Duodenal mucosa (tissue), 2 donors: Measurements from ENCODE around the gene JAK3.
"Not testable (repeated sequence)": the region's sequence is repeated elsewhere in the genome, so short reads cannot be mapped to it uniquely, and the experiment has no call there.

ENCODE experiments used
- H3K27ac ChIP-seq: one replicate; pipeline ENCODE4 v1.7.0; 2013; ENCODE audit warnings: low read depth, low read length
- H3K27me3 ChIP-seq, 2 donors: one replicate each; pipeline ENCODE4 v1.7.0; 2013; ENCODE audit warnings: low read length in 2 of 2, control low read depth in 1 of 2; ENCODE audit not compliant: insufficient read depth in 2 of 2, control insufficient read depth in 1 of 2
- H3K36me3 ChIP-seq, 2 donors: one replicate each; pipeline ENCODE4 v1.7.0; 2013; ENCODE audit warnings: low read length in 2 of 2, control low read depth in 1 of 2; ENCODE audit not compliant: insufficient read depth in 2 of 2, control insufficient read depth in 1 of 2
- H3K4me1 ChIP-seq, 2 donors: one replicate each; pipeline ENCODE4 v1.7.0; 2013; ENCODE audit warnings: low read length in 2 of 2, control low read depth in 1 of 2; ENCODE audit not compliant: insufficient read depth in 2 of 2, control insufficient read depth in 1 of 2
- H3K4me3 ChIP-seq, 2 donors: one replicate each; pipeline ENCODE4 v1.7.0; 2013; ENCODE audit warnings: low read length in 2 of 2, low read depth in 1 of 2
- H3K9ac ChIP-seq, 2 donors: one replicate each; pipeline ENCODE4 v1.7.0; 2013; ENCODE audit warnings: low read length in 2 of 2, low read depth in 1 of 2
- H3K9me3 ChIP-seq, 2 donors: one replicate each; pipeline ENCODE4 v1.7.0; 2013; ENCODE audit warnings: low read length in 2 of 2, control low read depth in 1 of 2; ENCODE audit not compliant: control insufficient read depth in 1 of 2

Gene JAK3

DNA sequence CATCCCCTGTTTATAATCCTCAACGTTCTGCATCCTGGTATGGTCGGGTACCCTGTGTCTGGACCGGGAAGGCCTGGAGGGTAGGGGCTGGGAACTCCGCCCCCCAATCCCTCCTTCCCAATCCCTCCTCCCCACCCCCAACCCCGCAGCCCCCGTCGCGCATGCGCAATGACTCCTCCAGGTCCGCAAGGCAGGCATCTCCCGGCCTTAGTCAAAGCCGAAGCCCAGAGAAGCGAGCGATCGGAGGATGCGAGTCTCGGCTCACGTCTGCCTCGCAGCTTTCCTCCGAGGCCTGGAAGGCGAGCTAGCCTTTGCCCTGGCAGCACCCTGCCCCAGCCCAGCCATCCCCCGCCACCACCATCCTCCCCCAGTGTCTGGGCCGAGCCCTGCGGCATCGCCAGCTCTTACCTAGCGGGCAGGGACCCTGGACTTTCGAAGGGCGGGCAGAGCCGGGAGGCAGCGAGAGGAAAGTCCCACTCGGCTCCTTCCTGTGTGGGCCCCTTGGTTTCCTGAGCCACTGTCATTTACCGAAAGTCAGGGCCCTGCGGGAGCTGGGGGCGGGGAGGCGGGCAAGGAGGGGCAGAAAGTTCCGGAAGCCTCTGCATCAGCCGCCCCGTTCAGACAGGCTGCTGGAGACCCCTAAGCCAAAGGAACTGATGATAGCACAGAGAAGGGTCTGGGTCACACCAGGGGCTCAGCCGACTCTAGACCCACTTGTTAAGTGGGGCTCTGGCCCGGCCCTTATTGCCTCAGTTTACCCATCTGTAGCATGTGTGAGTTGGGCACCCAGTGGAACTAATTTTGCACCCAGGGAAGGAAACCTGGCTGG is at the start of gene JAK3:
JAK3 (minus strand) TSS at position 445 of the 829 bp plus-strand sequence. CDS start 3,565 bp downstream, outside the sequence.
- Histone ChIP-seq H3K9ac (peak within 1 kb of the TSS; percentile 25 to 37), H3K36me3 (no peaks in the 10 kb centered on the region), H3K27ac (peak within 1 kb of the TSS; percentile 75), H3K27me3 (peaks cover 0 to 3% of the 10 kb centered on the region in 2 donors), H3K9me3 (no peaks in the 10 kb centered on the region), H3K4me1 (peaks cover 7 to 10% of the 10 kb centered on the region in 2 donors), H3K4me3 (peak within 1 kb of the TSS; percentile 52 to 61)

DNA sequence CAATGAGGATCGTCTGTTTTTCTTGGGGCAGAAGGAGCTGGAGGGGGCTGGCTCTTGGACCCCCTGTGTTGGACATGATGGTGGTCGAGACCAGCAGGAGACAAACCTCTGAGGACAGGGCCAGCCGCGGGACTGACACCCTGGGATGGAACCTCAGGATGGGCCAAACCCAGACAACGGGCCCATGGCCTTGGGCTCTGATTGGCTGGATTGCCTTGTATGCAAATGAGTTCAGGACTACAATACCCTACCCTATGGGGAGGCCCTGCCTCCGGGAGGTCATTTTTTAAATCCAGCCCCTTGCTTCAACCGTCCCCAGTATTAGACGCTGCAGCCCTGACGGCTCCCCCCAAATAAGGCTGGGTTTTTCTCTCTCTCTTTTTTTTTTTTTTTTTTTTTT is 46.0 kb upstream of the JAK3 start:
- Histone ChIP-seq H3K36me3 (no peaks in the 10 kb centered on the region), H3K27ac (no peak overlapping the region), H3K27me3 (no peaks in the 10 kb centered on the region), H3K4me3 (no peak overlapping the region), H3K9me3 (no peaks in the 10 kb centered on the region), H3K9ac (no peak overlapping the region), H3K4me1 (no peaks in the 10 kb centered on the region)

GRCh38 chr19:17889609-17890214 is 41.9 kb upstream of the JAK3 start:
- no peaks in the 10 kb centered on the region for H3K4me1 ChIP-seq
- H3K4me3 ChIP-seq = no peak overlapping the region
- H3K36me3 ChIP-seq = no peaks in the 10 kb centered on the region
- H3K9me3 ChIP-seq = no peaks in the 10 kb centered on the region
- H3K9ac ChIP-seq = no peak overlapping the region
- no peaks in the 10 kb centered on the region for H3K27me3 ChIP-seq
- H3K27ac ChIP-seq = no peak overlapping the region

DNA sequence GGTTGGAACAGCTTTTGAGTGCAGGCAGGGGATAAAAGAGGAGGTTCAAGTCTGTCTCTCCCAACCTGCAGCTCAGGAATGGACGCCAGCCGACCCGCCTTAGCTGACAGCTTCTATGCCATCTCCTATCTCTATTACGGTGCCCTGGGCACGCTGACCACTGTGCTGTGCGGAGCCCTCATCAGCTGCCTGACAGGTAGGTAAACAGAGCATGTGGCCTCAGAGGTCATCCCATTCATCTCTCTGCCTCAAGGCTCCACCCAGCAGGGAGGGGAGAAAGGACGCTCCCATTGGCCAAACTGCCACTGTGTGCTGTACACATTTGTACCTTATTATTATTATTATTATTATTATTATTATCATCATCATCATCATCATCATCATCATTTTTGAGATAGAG is 40.5 kb upstream of the JAK3 start:
- no peak overlapping the region for H3K4me3 ChIP-seq
- H3K36me3 ChIP-seq = no peaks in the 10 kb centered on the region
- H3K9me3 ChIP-seq = no peaks in the 10 kb centered on the region
- no peaks in the 10 kb centered on the region for H3K4me1 ChIP-seq
- H3K27me3 ChIP-seq = no peaks in the 10 kb centered on the region
- no peak overlapping the region for H3K27ac ChIP-seq
- H3K9ac ChIP-seq = no peak overlapping the region

DNA sequence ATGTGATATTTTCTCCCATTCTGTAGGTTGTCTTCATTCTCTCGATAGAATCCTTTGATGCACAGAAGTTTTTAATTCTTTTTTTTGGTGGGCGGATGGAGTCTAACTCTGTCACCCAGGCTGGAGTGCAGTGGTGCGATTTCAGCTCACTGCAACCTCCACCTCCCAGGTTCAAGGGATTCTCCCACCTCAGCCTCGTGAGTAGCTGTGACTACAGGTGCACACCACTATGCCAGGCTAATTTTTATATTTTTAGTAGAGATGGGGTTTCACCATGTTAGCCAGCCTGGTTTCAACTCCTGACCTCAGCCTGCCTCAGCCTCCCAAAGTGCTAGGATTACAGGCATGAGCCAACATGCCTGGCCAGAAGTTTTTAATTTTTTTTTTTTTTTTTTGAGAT is 39.4 kb upstream of the JAK3 start:
- H3K9me3 ChIP-seq, H3K27ac ChIP-seq, H3K4me3 ChIP-seq, H3K9ac ChIP-seq, H3K4me1 ChIP-seq, H3K36me3 ChIP-seq, H3K27me3 ChIP-seq: not testable (repeated sequence)

DNA sequence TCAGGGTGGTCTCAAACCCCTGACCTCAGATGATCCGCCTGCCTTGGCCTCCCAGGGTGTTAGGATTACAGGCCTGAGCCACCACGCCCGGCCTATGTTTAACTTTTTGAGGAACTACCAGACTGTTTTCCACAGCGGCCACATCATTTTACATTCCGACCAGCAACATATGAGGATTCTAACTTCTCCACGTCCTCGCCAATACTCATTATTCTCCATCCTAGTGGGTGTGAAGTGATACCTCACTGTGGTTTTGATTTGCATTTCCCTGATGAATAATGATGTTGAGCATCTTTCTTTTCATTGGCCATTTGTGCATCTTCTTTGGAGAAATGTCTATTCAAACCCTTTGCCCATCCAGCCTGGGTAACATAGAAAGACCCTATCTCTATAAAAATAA is 38.7 kb upstream of the JAK3 start:
- Histone ChIP-seq H3K27me3 (no peaks in the 10 kb centered on the region), H3K4me1 (no peaks in the 10 kb centered on the region), H3K9ac (no peak overlapping the region), H3K4me3 (no peak overlapping the region), H3K27ac (no peak overlapping the region), H3K9me3 (no peaks in the 10 kb centered on the region), H3K36me3 (no peaks in the 10 kb centered on the region)

DNA sequence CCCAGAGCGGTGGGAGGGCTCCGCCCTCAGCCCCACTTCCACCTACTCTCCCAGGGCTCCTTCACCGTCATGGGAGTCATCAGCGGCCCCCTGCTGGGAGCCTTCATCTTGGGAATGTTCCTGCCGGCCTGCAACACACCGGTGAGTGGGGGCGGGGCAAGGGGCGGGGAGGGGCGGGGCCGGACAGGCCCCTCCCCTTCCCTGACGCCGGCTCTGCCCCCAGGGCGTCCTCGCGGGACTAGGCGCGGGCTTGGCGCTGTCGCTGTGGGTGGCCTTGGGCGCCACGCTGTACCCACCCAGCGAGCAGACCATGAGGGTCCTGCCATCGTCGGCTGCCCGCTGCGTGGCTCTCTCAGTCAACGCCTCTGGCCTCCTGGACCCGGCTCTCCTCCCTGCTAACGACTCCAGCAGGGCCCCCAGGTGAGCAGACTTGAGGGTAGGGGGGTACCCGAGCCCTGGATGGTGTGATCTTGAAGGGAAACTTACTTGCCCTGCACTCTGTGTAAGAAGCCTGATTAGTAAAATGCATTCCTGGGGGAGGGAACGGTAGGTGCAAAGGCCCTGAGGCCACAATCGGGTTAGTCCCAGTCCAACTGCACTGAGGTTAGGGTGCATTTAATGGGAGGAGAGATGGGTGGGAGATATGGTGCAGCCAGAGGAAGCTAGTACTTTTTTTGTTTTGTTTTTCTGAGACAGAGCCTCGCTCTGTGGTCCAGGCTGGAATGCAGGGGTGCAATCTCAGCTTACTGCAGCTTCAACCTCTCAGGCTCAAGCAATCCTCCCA is 36.0 kb upstream of the JAK3 start:
- no peaks in the 10 kb centered on the region for H3K27me3 ChIP-seq
- H3K4me3 ChIP-seq = no peak overlapping the region
- no peaks in the 10 kb centered on the region for H3K4me1 ChIP-seq
- H3K9ac ChIP-seq = no peak overlapping the region
- no peaks in the 10 kb centered on the region for H3K36me3 ChIP-seq
- H3K9me3 ChIP-seq = no peaks in the 10 kb centered on the region
- no peak overlapping the region for H3K27ac ChIP-seq

- Histone ChIP-seq H3K9ac (no peak overlapping the region), H3K27ac (no peak overlapping the region), H3K4me1 (no peaks in the 10 kb centered on the region), H3K9me3 (no peaks in the 10 kb centered on the region), H3K36me3 (no peaks in the 10 kb centered on the region), H3K27me3 (no peaks in the 10 kb centered on the region), H3K4me3 (no peak overlapping the region)
Measured at GRCh38 chr19:17881701-17882100, 33.9 kb upstream of the JAK3 start.

GRCh38 chr19:17879466-17879865 is 31.7 kb upstream of the JAK3 start:
- Histone ChIP-seq H3K9me3 (no peaks in the 10 kb centered on the region), H3K4me1 (no peaks in the 10 kb centered on the region), H3K9ac (no peak overlapping the region), H3K4me3 (no peak overlapping the region), H3K27me3 (peaks cover 4 to 5% of the 10 kb centered on the region in 2 donors), H3K36me3 (no peaks in the 10 kb centered on the region), H3K27ac (no peak overlapping the region)

GRCh38 chr19:17877696-17878095 is 29.9 kb upstream of the JAK3 start:
- peaks cover 15 to 16% of the 10 kb centered on the region in 2 donors for H3K27me3 ChIP-seq
- no peak overlapping the region for H3K9ac ChIP-seq
- no peak overlapping the region for H3K27ac ChIP-seq
- H3K4me3 ChIP-seq = no peak overlapping the region
- H3K36me3 ChIP-seq = no peaks in the 10 kb centered on the region
- H3K9me3 ChIP-seq = no peaks in the 10 kb centered on the region
- peaks cover 3 to 6% of the 10 kb centered on the region in 2 donors for H3K4me1 ChIP-seq
